Measurements from ENCODE around the gene TMEM272.

DNA sequence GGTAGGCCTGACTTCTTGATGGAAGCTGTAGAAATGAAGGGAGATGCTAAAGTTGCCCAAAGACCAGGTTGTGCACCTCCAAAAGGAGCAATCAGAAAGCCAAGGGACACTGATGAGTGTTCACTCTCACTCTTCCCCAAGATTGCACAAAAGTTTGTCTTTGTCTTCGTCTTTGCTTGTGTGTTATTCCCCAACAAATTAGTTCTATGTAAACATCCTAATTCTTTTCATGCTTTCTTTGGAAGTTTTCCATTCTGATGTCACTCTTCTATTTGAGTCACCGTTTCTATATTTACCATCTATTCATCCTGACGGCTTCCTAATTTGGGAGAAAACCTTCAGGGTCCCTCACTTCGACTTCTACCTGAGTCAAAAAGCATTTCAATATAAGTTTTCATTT, 3.7 kb upstream of the TMEM272 start:
- TF ChIP-seq, protein P1, sequence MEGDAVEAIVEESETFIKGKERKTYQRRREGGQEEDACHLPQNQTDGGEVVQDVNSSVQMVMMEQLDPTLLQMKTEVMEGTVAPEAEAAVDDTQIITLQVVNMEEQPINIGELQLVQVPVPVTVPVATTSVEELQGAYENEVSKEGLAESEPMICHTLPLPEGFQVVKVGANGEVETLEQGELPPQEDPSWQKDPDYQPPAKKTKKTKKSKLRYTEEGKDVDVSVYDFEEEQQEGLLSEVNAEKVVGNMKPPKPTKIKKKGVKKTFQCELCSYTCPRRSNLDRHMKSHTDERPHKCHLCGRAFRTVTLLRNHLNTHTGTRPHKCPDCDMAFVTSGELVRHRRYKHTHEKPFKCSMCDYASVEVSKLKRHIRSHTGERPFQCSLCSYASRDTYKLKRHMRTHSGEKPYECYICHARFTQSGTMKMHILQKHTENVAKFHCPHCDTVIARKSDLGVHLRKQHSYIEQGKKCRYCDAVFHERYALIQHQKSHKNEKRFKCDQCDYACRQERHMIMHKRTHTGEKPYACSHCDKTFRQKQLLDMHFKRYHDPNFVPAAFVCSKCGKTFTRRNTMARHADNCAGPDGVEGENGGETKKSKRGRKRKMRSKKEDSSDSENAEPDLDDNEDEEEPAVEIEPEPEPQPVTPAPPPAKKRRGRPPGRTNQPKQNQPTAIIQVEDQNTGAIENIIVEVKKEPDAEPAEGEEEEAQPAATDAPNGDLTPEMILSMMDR (IDR thresholded peaks at IDR 0.05) = no peak
- TF ChIP-seq POLR2A (IDR thresholded peaks at IDR 0.05) = no peak

All from vagina (tissue), 2 donors.